ENCODE results near the gene TNNT3. TPM values are rescaled to one million over a fixed set of nuclear protein-coding genes. Genes with fewer than 3 reads are reported as not detected.

The TNNT3 gene
- total RNA-seq, 1 donor from 2014 or later: not detected

- DNase-seq (ENCODE audit: low read depth) (no peak), FAIRE-seq (no peak)
- Histone ChIP-seq H3K4me3 (ENCODE audit: low read depth, low read length) (no peak overlapping the region), H3K36me3 (ENCODE audit: control insufficient read depth, insufficient read depth, low read length) (no peaks in the 10 kb centered on the region), H3K27me3 (ENCODE audit: control insufficient read depth, insufficient read depth, low read length) (no peaks in the 10 kb centered on the region)
- TF ChIP-seq CTCF (IDR thresholded peaks at IDR 0.05; ENCODE audit: insufficient read depth, low read length, severe bottlenecking): no peak
Observed at GRCh38 chr11:1894759-1895158, 24.7 kb upstream of the TNNT3 start.

- Histone ChIP-seq H3K27me3 (ENCODE audit: control insufficient read depth, insufficient read depth, low read length) (no peaks in the 10 kb centered on the region), H3K4me3 (ENCODE audit: low read depth, low read length) (no peak overlapping the region), H3K36me3 (ENCODE audit: control insufficient read depth, insufficient read depth, low read length) (no peaks in the 10 kb centered on the region)
- TF ChIP-seq CTCF (IDR thresholded peaks at IDR 0.05; ENCODE audit: insufficient read depth, low read length, severe bottlenecking): no peak
- DNase-seq (ENCODE audit: low read depth) (no peak), FAIRE-seq (no peak)
Observed at GRCh38 chr11:1896468-1896867, 23.0 kb upstream of the TNNT3 start.

GRCh38 chr11:1896923-1897322, 22.6 kb upstream of the TNNT3 start:
- H3K4me3 ChIP-seq (ENCODE audit: low read depth, low read length): no peak overlapping the region
- no peak for TF ChIP-seq CTCF (IDR thresholded peaks at IDR 0.05; ENCODE audit: insufficient read depth, low read length, severe bottlenecking)

GRCh38 chr11:1899090-1899489, 20.4 kb upstream of the TNNT3 start:
- no peak for FAIRE-seq
- Histone ChIP-seq H3K4me3 (ENCODE audit: low read depth, low read length) (no peak overlapping the region), H3K36me3 (ENCODE audit: control insufficient read depth, insufficient read depth, low read length) (no peaks in the 10 kb centered on the region), H3K27me3 (ENCODE audit: control insufficient read depth, insufficient read depth, low read length) (no peaks in the 10 kb centered on the region)
- DNase-seq (ENCODE audit: low read depth): no peak
- no peak for TF ChIP-seq CTCF (IDR thresholded peaks at IDR 0.05; ENCODE audit: insufficient read depth, low read length, severe bottlenecking)

More at GRCh38 chr11:1896923-1897322, 22.6 kb upstream of the TNNT3 start:
- Histone ChIP-seq H3K27me3 (ENCODE audit: control insufficient read depth, insufficient read depth, low read length) (no peaks in the 10 kb centered on the region), H3K36me3 (ENCODE audit: control insufficient read depth, insufficient read depth, low read length) (no peaks in the 10 kb centered on the region)
- FAIRE-seq (no peak), DNase-seq (ENCODE audit: low read depth) (no peak)

GRCh38 chr11:1899686-1900085, 19.8 kb upstream of the TNNT3 start:
- no peak for FAIRE-seq
- no peak for DNase-seq (ENCODE audit: low read depth)
- Histone ChIP-seq H3K36me3 (ENCODE audit: control insufficient read depth, insufficient read depth, low read length) (no peaks in the 10 kb centered on the region), H3K27me3 (ENCODE audit: control insufficient read depth, insufficient read depth, low read length) (no peaks in the 10 kb centered on the region), H3K4me3 (ENCODE audit: low read depth, low read length) (no peak overlapping the region)
- no peak for TF ChIP-seq CTCF (IDR thresholded peaks at IDR 0.05; ENCODE audit: insufficient read depth, low read length, severe bottlenecking)

GRCh38 chr11:1906181-1906580, 13.3 kb upstream of the TNNT3 start:
- FAIRE-seq (no peak), DNase-seq (ENCODE audit: low read depth) (no peak)
- Histone ChIP-seq H3K27me3 (ENCODE audit: control insufficient read depth, insufficient read depth, low read length) (no peaks in the 10 kb centered on the region), H3K36me3 (ENCODE audit: control insufficient read depth, insufficient read depth, low read length) (no peaks in the 10 kb centered on the region), H3K4me3 (ENCODE audit: low read depth, low read length) (no peak overlapping the region)
- TF ChIP-seq CTCF (IDR thresholded peaks at IDR 0.05; ENCODE audit: insufficient read depth, low read length, severe bottlenecking): no peak
